SK-MEL-5 (cell line): ENCODE results near the gene GIPC1. TPM values are rescaled to one million over a fixed set of nuclear protein-coding genes. Genes with fewer than 3 reads are reported as not detected.

ENCODE experiments used
- DNase-seq: peaks from one replicate; pipeline ENCODE4 v3.0.0-alpha.2; 2016; ENCODE audit warnings: low read depth, low spot score
- in situ Hi-C: cut with HindIII; loops from 2 replicates; pipeline ENCODE4 v1.10.0; 2016; ENCODE audit warnings: low sequenced_read_pairs, high pct_unique_total_duplicates, low pct_unique_long_range_greater_than_20kb
- total RNA-seq: library from RNA; depleted of rRNA; stranded (reverse); fragments of >200 nt; shearing (Covaris generic); gene quantifications from 2 replicates; pipeline ENCODE4 v1.2.3, GENCODE V29; 2014

Gene GIPC1
- total RNA-seq, 1 experiment from 2014 or later = 229 TPM

DNA sequence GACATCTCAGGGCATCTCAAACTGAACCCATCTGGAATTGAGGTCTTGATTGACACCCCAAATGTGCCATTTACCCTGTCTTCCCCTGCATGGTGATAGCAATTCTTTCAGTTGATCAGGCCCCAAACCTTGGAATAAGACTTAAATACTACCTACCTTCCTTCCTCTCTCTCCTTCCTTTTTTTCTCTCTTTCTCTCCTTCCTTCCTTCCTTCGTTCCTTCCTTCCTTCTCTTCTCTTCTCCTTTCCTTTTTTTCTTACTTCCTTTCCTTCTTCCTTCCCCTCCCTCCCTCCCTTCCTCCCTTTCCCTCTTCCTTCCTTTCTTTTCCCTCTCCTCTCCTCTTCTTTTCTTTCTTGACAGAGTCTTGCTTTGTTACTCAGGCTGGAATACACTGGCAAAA, 7.4 kb upstream of the GIPC1 start:
- in situ Hi-C loops = no loop called here
- DNase-seq = no peak

DNA sequence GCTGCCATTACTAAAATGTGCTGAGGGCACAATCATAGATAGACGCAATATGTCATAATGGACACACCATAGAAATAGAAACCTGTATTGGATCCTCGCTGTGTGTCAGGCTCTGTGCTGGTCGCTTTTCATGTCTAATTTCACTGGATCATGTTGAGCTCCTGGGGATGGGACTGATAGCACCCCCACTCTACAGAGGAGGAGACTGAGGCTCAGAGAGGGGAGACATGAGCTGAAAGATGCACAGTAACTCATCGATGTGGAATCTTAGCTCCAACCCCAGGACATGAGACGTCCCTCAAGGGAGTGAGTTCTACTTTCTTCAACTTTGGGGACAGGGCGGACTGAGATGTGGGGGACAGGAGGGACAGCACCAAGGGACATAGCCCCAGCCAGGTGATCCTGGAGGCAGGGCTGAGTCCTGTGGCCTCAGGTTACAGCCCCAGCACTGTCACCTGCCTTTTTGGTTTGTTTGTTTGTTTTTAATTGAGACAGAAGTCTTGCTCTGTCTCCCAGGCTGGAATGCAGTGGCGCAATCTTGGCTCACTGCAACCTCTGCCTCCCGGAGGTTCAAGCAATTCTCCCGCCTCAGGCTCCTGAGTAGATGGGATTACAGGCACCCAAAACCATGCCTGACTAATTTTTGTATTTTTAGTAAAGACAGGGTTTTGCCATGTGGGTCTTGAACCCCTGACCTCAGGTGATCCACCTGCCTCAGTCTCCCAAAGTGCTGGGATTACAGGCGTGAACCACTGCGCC, 6.6 kb upstream of the GIPC1 start:
- in situ Hi-C loops = no loop called here
- no peak for DNase-seq

DNA sequence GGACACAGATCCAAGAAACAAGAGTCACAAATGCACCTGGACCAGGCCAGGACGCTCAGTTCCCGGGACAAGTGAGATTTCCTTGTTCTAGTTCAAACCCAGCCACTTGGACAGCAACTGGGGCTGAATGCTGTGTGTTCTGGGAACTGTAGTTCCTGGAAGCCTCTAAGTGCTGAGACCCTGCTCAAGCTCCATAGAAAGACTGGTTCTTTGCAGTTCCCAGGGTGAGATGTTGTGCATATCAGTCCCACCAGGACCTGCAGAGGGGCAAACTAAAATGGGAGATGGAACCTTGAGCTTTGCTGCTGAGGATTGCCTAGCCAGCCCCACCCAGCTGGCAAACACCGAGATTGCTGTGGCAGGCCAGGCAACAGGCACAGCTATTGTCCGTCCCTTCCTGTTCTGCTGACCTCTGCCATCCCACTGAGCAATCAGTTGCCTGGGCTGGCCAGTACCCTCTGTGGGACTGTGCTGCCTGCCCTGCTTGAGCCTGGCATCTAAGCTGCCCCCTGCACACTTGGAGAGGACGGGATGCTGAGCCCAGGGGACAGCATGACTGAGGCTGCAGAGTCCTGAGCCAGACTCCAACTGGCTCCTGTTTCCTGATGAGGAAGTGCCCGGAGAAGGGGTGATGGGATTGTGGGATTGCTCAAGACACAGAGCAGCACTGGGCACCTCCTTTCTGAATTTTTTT, 1.4 kb upstream of the GIPC1 start:
- in situ Hi-C loops = no loop called here
- DNase-seq = peak; percentile 50

DNA sequence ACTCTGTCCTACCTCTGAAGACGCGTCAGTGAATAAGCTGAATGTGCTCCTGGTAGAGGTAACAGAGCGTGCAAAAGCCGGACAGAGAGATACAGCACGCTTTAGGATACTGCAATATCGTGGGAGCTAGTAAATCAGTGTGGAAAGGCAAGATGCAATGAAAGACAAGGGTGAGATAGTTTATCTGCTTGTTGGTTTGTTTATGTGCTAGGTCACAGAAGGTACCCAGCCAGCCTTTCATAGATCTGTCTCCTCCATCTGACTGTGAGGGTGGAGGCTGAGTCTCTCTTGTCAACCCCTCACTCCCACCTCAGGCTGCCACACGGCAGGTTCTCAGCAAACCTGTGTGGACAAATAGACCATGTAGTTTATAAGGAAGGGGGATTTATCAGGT, 904 bp upstream of the GIPC1 start:
- in situ Hi-C loops = no loop called here
- no peak for DNase-seq

DNA sequence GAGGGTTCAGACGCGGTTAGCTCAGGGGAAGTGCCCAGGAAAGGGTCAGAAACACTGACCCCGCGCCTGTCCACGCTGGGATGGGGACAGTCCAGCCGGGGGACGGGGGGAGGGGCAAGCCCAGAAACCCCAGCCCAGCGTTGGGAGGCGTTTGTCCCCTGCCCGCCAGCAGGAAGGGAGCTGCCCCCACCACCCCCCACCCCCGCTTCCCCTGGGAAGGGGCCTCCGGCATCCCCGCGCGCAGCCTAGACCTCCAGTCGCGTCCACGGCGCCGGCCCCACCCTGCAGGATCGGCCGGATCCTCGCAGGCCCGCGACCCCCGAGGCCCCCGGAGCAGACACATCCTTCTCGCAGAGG, 277 bp downstream of the GIPC1 start:
- in situ Hi-C loops = no loop called here
- no peak for DNase-seq

DNA sequence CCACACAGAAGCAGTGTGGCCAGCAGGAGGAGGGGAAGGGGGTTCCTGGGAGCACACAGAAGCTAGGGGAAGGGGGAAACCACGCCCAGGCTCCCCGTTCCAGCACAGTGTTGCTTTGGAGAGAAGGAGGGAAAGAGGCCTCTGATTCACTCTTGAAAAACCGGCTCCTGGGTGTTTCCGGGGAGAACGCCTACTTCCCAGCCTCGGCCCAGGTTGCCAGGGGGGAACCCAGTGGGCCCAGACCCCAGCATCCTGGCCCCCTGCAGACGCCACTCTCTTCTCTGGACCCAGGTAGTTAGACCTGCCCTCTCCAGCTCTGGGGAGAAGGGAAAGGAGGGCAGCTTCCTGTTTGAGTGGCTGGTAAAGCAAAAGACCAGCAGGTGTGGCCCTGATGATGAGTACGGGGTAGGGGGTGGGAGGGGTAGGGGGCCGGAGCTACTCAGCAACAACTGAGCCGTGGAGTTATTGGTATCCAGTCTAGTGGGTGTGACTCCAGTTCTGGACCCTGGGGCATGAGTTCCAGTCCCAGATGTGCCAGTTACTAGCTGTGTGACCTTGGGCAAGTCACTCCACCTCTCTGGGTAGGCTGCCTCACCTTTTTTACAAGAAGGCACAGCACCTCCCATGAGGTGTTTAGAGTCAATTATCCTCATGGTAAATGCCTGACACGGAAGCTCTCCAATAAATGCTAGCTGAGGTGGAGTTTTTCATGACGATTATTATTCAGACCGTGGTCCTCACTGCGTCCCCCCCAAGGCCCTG, 836 bp downstream of the GIPC1 start:
- in situ Hi-C loops = no loop called here
- DNase-seq = no peak

DNA sequence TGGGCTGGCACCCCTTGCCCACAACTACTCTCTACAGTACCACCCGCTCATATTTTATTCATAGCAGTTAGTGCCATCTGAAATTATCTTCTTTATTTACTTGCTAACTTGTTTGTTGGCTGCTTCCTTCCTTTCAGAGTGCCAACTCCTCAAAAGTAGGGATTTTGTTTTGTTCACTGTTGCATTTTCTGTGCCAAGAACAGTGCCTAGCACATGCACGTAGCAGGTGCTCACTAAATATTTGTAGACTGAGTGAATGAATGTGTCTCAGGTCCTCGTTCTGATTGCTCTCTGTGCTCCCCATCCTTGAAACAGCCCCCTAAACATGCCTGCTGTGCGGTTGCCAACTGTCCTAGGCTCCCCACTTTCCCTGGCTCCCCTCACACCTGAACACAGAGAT, 1.5 kb downstream of the GIPC1 start:
- in situ Hi-C loops = no loop called here

DNA sequence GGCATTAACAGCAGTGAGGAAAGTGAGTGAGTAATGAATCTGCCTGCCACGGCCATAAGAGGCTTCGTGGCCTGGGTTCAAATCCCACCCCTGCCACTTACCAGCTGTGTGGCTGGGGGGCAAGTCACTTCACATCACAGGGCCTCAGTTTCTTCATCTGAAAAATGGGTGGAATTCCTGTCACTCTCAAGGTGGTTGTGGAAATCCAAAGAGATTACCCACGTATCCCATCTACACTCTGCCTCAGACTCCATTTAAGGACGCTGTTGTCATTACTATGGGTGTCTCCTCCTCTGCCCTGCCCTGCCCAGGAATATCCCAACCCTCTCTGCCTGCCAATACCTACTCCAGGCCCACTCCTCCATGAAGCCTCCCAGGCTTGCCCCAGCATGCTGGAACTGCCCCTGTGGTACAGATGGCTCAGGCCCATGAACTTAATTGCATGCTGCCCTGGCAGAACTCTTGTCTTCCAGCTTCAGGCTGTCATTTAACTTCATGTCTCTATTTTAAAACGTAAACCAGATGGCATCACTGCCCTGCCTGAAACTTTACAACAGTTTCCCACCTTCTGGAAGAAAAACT, 3.1 kb downstream of the GIPC1 start:
- no peak for DNase-seq
- in situ Hi-C loops = no loop called here

More for the DNA sequence above, 1.5 kb downstream of the GIPC1 start:
- no peak for DNase-seq

DNA sequence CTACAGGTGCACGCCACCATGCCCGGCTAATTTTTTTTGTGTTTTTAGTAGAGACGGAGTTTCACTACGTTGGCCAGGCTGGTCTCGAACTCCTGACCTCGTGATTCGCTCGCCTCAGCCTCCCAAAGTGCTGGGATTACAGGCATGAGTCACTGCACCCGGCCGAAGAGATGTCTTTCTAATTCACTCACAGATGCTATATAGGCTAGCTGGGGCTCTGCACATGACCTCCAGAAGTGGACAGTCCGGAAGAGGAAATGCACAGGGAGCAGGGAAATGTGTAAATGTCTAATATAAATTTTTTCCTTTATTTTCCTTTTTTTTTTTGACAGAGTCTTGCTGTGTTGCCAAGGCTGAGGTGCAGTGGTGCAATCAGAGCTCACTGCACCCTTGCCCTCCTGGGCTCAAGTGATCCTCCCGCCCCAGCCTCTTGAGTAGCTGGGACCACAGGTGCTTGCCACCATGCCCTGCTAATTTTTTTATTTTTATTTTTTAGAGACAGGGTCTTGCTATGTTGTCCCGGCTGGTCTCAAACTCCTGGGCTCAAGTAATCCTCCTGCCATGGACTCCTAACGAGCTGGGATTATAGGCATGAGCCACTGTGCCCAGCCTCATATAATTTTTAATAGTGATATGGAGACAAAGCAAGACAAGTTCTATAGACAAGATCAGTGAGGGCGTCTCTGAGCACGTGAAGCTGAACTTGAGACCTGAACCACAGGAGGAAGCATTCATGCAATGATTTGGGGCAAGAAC, 8.4 kb downstream of the GIPC1 start:
- in situ Hi-C loops = no loop called here
- no peak for DNase-seq

DNA sequence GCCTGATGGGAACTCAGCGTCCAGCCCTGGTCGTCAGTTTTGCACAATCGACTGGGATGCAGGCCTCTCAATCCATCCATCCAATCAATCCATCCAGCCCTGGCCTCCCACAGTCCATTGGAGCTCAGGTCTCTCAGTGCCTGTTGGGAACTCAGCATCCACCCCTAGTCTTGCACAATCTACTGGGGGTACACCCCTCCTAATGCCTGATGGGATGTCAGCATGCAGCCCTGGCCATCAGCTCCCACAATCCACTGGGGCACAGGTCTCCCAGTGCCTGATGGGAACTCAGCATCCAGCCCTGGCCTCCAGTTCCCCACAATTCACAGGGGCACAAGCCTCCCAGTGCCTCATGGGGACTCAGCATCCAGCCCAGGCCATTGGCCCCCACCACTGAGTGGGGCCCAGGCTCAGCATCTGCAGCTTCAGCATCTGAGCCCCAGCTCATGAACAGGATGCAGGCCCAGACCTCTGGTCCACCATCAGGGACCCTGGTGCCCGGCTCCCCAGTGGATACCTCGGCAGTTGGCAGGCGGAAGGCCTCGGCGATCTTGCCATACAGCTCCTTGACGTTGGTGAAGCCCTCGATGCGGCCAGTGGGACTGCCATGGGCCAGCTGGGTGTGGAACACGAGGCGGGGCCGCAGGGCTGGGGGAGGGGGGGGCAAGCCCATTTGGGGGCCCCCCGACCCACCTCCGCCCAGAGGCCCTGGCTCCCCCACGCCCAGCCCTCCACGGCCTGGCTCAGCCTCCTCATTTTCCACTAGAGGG, 13.6 kb downstream of the GIPC1 start:
- DNase-seq = no peak
- in situ Hi-C loops = no loop called here

DNA sequence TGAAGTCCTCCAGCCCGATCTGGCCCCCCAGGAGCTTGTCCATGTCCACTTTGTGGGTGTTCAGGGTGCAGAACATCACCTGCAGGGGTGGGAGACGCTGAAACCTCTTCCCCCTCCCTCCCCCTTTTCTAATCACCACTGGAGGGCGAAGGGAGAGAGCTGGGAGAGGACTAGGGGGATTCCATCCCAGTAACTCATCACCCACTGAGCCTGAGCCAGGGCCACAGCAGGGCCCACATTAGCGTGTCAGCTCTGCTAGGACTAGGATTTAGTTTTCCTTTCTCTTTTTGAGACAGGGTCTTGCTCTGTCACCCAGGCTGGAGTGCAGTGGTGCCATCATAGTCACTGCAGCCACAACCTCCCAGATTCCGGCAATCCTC, 15.2 kb downstream of the GIPC1 start:
- no peak for DNase-seq
- in situ Hi-C loops = no loop called here

DNA sequence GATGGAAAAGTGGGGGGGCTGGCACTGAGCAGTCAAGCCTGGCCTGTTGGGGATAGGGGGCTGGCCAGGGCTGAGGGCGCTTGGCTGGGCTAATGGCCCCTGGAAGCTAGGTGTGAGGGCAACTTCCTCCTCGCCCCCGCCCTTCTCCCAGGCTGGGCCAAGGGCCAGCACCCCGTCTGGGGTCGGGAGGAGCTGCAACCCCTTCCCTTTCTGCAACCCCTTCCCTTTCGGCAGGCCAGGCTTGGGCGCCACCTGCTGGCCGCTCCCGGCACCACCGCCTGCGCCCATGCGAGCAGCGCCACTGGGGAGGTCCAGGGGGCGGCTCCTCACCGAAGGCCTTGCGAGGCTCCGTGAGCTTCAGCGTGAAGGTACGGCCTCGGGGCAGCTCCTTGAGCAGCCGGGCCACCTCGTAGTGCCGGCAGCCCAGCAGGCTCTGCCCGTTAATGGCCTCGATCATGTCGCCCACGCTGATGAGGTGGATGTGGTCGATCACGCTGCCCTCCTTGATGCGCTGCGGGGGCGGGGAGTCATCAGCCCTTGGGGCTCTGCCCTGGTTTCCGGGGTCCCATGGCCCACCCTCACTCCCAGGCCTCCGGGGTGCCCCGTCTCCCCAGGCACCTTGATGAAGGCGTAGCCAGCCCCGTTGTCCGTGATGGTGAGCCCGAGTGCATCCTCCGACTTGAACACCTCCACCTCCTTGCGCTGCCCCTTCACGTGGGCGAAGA, 15.8 kb downstream of the GIPC1 start:
- in situ Hi-C loops = no loop called here
- peak; percentile 38 for DNase-seq

DNA sequence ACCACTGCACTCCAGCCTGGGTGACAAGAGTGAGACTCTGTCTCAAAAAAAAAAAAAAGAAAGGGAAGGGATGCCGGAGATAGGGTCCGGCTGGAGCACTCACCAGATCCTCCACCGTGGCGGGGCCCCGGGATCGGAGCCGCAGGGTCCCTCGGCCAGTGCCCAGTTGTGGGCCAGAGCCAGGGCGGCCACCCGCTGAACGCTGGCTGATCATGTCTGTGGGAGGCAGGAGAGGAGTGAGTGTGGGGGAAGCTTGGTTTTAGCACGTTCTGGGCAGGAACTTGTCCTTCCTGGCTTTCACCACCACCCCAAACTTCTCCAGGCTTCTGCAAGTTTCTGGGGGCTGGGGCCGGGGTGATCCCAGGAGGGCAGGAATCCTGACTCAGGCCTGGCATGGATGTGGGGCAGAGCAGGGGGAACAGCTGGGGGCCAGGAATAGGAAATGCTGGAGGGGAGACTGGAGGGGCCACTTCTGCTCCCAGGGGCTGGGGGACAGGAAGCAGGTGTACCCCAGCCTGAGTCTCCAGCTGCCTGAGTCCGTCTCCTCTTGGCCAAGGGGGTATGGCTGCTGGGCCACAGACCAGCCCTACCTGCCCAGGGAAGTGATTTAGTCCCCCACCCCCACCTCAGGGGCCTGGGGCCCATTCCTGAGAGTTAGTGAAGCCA, 16.5 kb downstream of the GIPC1 start:
- no peak for DNase-seq
- in situ Hi-C loops = no loop called here

DNA sequence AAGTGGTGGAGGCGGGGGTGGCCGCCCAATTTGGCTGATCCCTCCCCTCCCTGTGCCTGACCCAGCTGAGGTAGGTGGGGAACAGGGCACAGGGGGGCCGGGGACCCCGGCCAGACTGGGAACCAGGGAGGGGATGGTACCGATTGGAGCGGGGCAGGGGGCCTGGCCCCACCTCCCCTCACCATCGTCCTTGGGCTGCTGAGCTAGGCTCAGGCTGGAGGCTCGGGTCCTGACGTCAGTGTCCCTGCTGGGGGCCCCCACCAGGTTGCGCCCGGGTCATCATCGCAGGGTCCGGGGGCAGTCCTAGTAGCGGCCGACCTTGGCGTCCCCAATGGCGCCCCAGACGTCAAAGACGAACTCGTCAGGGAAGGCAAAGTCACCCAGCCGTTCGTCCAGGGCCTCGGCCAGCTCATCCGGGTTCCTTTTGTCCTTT, 17.8 kb downstream of the GIPC1 start:
- no peak for DNase-seq
- in situ Hi-C loops = no loop called here

DNA sequence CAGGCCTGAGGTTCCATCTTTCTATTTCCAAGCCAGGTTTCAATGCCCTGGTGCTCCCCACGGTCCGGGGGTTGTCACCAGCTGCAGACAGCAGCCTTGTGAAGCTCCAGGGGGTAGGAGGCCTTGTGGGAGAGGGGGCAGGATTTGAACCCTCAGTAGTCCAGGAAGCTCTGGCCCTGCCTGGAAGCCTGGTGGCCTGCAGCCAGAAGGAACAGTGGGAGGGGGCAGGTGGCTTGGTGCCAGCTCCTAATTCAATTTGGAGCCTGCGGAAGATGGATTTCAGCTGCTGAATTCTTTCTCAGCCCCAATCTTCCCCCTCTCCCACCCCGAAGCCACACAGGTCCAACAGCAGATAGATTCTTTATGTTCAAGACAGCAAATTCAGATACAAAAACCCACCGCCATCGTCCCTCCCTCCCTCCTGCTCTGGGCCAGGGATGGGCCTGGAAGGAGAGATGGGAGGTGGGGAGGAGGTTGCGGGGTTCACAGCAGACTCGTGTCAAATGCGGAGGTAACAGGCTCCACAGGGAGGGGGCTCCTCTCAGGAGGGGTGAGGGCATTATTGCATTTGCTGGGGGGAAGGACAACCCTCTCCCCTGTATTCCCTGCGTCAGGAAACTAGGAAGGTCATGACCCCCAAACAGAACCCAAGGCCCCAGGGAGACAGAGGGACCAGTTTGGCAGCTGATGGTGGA, 18.4 kb downstream of the GIPC1 start:
- DNase-seq = no peak
- in situ Hi-C loops = no loop called here
